ENCODE data around the gene C1orf105.

C1orf105 gene

GRCh38 chr1:172375211-172375631 lies 45.3 kb upstream of the C1orf105 start:
- no peak overlapping the region for H3K27ac ChIP-seq (ENCODE audit: extremely low read depth, low read depth, low read length)
- H3K36me3 ChIP-seq (ENCODE audit: control insufficient read depth in 2 of 2, insufficient read depth in 1 of 2, low read length in 2 of 2), result no peaks in the 10 kb centered on the region
- CTCF ChIA-PET, result no interaction called here
- no peaks in the 10 kb centered on the region for H3K9me3 ChIP-seq (ENCODE audit: control insufficient read depth, insufficient read depth, low read depth, low read length)
- POLR2A ChIA-PET, result no interaction called here
- H3K4me1 ChIP-seq (ENCODE audit: control insufficient read depth, insufficient read depth, low read length), result no peaks in the 10 kb centered on the region
- H3K4me3 ChIP-seq (ENCODE audit: low read depth, low read length), result no peak overlapping the region
- TF ChIP-seq KLF1 (tag by site-specific recombination; IDR thresholded peaks at IDR 0.05) (no peak), GLI2 (tag by site-specific recombination; IDR thresholded peaks at IDR 0.05; ENCODE audit: borderline replicate concordance, low read depth) (no peak), INSM2 (tag by site-specific recombination; IDR thresholded peaks at IDR 0.05) (no peak), ZNF423 (tag by site-specific recombination; IDR thresholded peaks at IDR 0.05) (no peak)

- H3K27ac ChIP-seq (ENCODE audit: extremely low read depth, low read depth, low read length), result no peak overlapping the region
- H3K9me3 ChIP-seq (ENCODE audit: control insufficient read depth, insufficient read depth, low read depth, low read length), result no peaks in the 10 kb centered on the region
- no peak overlapping the region for H3K4me3 ChIP-seq (ENCODE audit: low read depth, low read length)
- TF ChIP-seq ZNF830 (tag by site-specific recombination; IDR thresholded peaks at IDR 0.05; ENCODE audit: low read depth) (no peak), ZSCAN30 (tag by site-specific recombination; IDR thresholded peaks at IDR 0.05) (no peak), MZF1 (tag by site-specific recombination; IDR thresholded peaks at IDR 0.05; ENCODE audit: borderline replicate concordance) (no peak), ZNF146 (tag by site-specific recombination; IDR thresholded peaks at IDR 0.05) (no peak), ZNF398 (tag by site-specific recombination; IDR thresholded peaks at IDR 0.05) (no peak), ZNF692 (tag by site-specific recombination; IDR thresholded peaks at IDR 0.05) (no peak), ZNF433 (tag by site-specific recombination; IDR thresholded peaks at IDR 0.05; ENCODE audit: low read depth) (no peak), REST (tag by site-specific recombination; IDR thresholded peaks at IDR 0.05) (no peak), ZNF555 (tag by site-specific recombination; conservative IDR thresholded peaks at IDR 0.05) (no peak), ZNF626 (tag by site-specific recombination; IDR thresholded peaks at IDR 0.05) (no peak)
- ChIA-PET POLR2A (interaction anchor here (0.5 kb wide), 1 partner anchor 134 kb away, joined by 3 read pairs; no protein-coding TSS in a partner anchor), CTCF (interaction anchor here (0.6 kb wide), 1 partner anchor 374 kb away, joined by 3 read pairs; no protein-coding TSS in a partner anchor)
- H3K4me1 ChIP-seq (ENCODE audit: control insufficient read depth, insufficient read depth, low read length), result no peaks in the 10 kb centered on the region
- H3K36me3 ChIP-seq (ENCODE audit: control insufficient read depth in 2 of 2, insufficient read depth in 1 of 2, low read length in 2 of 2), result no peaks in the 10 kb centered on the region
Observed at GRCh38 chr1:172376431-172376830, 44.1 kb upstream of the C1orf105 start.

All from HEK293 (cell line).